Measurements from ENCODE around the gene LNPK. TPM values are rescaled to one million over a fixed set of nuclear protein-coding genes. Genes with fewer than 3 reads are reported as not detected.

Gene LNPK
- polyA plus RNA-seq, 3 donors, result 8.1 to 15.3 (median 11.7) TPM

- no peak overlapping the region for H3K4me3 Mint-ChIP-seq
- Histone ChIP-seq H3K4me3 (replicated peaks in 1 of 3; ENCODE audit: low read depth in 2 of 3, low read length in 3 of 3) (no peak overlapping the region), H3K27ac (ENCODE audit: low read depth in 1 of 2, low read length in 2 of 2) (no peak overlapping the region), H4K20me1 (ENCODE audit: insufficient read depth, low read length) (no peaks in the 10 kb centered on the region), H3K4me2 (replicated peaks; ENCODE audit: extremely low read depth, low read length, poor library complexity, severe bottlenecking) (no peak overlapping the region), H3K4me1 (ENCODE audit: control insufficient read depth in 1 of 2, insufficient read depth in 2 of 2, low read length in 2 of 2) (no peaks in the 10 kb centered on the region), H3K9me3 (replicated peaks in 1 of 2; ENCODE audit: control insufficient read depth in 1 of 2, insufficient read depth in 1 of 2, low read length in 2 of 2) (no peaks in the 10 kb centered on the region), H3K9ac (ENCODE audit: insufficient read depth, low read length, poor library complexity, severe bottlenecking) (no peak overlapping the region), H3K36me3 (replicated peaks in 1 of 2; ENCODE audit: control insufficient read depth in 1 of 2, insufficient read depth in 2 of 2, low read length in 2 of 2) (no peaks in the 10 kb centered on the region), H2AFZ (ENCODE audit: insufficient read depth, low read depth, low read length, poor library complexity, severe bottlenecking) (no peak overlapping the region), H3K27me3 (ENCODE audit: control insufficient read depth in 2 of 2, insufficient read depth in 2 of 2, low read length in 2 of 2) (no peaks in the 10 kb centered on the region), H3K79me2 (ENCODE audit: insufficient read depth, low read length) (no peaks in the 10 kb centered on the region)
- H3K27ac Mint-ChIP-seq, result no peak overlapping the region
- TF ChIP-seq CTCF (IDR thresholded peaks at IDR 0.05), result no peak
- H3K27me3 Mint-ChIP-seq (ENCODE audit: low read depth in 3 of 3), result peaks cover 0 to 8% (median 0%) of the 10 kb centered on the region in 3 donors
- WGBS (ENCODE audit: insufficient coverage), result no CpG with 5 or more reads among the region's 3 CpGs
- no peaks in the 10 kb centered on the region for H3K36me3 Mint-ChIP-seq
- no peaks in the 10 kb centered on the region for H3K4me1 Mint-ChIP-seq
- peaks cover 0 to 3% (median 1%) of the 10 kb centered on the region in 7 donors for H3K9me3 Mint-ChIP-seq
- no peak for DNase-seq
- intact Hi-C loops (cut with micrococcal nuclease), result no loop called here
These were observed 127.8 kb downstream of the LNPK start for GRCh38 chr2:175874291-175874690.

Other genes starting within 250 kb of the LNPK start
- gene EVX2, start 81.7 kb upstream of the LNPK start, polyA plus RNA-seq, result not detected
- gene HOXD13, start 90.5 kb upstream of the LNPK start, polyA plus RNA-seq, result not detected
- not detected for gene HOXD12, start 97.5 kb upstream of the LNPK start, polyA plus RNA-seq
- not detected for gene HOXD11, start 105.0 kb upstream of the LNPK start, polyA plus RNA-seq
- gene HOXD10, start 114.5 kb upstream of the LNPK start, polyA plus RNA-seq, result not detected
- gene HOXD9, start 120.5 kb upstream of the LNPK start, polyA plus RNA-seq, result not detected
- not detected for gene HOXD8, start 127.4 kb upstream of the LNPK start, polyA plus RNA-seq
- gene HOXD4, start 149.3 kb upstream of the LNPK start, polyA plus RNA-seq, result not detected
- gene HOXD3, start 155.0 kb upstream of the LNPK start, polyA plus RNA-seq, result not detected
- gene HOXD1, start 186.4 kb upstream of the LNPK start, polyA plus RNA-seq, result not detected

Data from CD14-positive monocyte (primary cell).